HG03469 (cell line): Measurements from ENCODE around the gene MIA2.
"Not testable (repeated sequence)": the region's sequence is repeated elsewhere in the genome, so short reads cannot be mapped to it uniquely, and the experiment has no call there.

Source experiments
- ATAC-seq: cut with Tn5 transposase; IDR thresholded peaks from one replicate; pipeline ENCODE4 v1.9.1; 2021; ENCODE audit warnings: mild to moderate bottlenecking, moderate library complexity, moderate number of reproducible peaks; ENCODE audit not compliant: unreplicated experiment

The MIA2 gene

GRCh38 chr14:39229601-39230110 lies 4.1 kb upstream of the MIA2 start:
- no peak for ATAC-seq

- ATAC-seq, result no peak
Measured at GRCh38 chr14:39230416-39231035, 3.2 kb upstream of the MIA2 start.

DNA sequence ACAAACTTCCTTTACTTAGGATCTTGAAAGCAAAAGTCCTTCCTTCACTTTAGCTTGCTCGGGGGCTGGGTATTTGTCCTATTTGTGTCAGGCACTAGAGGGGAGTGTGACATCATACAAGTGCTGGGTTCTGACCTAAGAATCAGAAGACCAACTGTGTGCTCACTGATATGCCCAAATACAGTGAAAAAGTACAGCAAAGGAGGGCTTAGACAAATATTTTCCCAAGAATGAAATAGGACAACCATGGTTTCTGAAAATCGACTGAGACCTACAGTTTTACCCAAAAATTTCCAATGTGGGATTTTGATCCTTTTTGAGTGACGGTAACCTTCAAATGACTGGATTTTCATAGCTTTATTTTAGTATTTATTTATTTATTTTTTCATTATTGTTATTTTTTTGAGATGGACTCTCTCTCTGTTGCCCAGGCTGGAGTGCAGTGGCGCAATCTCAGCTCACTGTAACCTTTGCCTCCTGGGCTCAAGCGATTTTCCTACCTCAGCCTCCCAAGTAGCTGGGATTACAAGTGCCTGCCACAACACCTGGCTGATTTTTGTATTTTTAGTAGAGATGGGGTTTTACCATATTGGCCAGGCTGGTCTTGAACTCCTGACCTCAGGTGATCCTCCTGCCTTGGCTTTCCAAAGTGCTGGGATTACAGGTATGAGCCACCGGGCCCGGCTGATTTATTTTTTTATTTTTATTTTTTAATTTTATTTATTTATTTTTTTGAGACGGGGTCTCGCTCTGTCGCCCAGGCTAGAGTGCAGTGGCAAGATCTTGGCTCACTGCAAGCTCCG lies 1.8 kb upstream of the MIA2 start:
- ATAC-seq, result peak; percentile 47

GRCh38 chr14:39232554-39233415 lies 930 bp upstream of the MIA2 start:
- ATAC-seq, result no peak

GRCh38 chr14:39234986-39235385 lies 1.3 kb downstream of the MIA2 start:
- ATAC-seq, result not testable (repeated sequence)

GRCh38 chr14:39235466-39235865 lies 1.8 kb downstream of the MIA2 start:
- ATAC-seq, result not testable (repeated sequence)

- ATAC-seq, result no peak
Measured at GRCh38 chr14:39240769-39241168, 7.1 kb downstream of the MIA2 start.

GRCh38 chr14:39241637-39242036 lies 7.9 kb downstream of the MIA2 start:
- no peak for ATAC-seq

- ATAC-seq, result no peak
Measured at GRCh38 chr14:39243831-39244230, 10.1 kb downstream of the MIA2 start.

DNA sequence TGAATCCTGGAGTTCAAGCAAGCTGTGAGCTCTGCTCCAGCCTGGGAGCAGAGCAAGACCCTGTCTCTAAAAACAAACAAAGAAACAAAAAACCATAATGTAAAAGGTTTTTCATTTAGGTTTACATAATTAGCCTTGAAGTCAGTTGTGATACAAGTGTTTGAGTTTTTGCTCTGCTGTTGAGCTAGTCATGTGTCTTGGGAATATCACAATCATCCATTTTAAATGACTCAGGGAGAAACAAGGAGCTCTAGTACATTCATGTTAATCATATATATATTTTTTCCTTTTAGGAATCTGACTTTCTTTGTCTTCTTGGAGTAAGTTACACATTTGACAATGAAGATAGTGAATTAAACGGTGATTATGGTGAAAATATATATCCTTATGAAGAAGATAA lies 12.9 kb downstream of the MIA2 start:
- ATAC-seq, result no peak

DNA sequence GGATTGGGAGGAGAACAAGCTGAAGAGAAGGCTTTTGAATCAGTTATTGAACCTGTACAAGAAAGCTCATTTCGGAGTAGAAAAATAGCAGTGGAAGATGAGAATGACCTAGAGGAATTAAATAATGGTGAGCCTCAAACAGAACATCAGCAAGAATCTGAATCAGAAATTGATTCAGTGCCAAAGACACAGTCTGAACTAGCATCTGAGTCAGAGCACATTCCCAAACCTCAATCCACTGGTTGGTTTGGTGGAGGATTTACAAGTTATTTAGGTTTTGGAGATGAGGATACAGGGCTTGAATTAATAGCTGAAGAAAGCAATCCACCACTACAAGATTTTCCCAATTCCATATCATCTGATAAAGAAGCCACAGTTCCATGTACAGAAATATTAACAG lies 13.5 kb downstream of the MIA2 start:
- ATAC-seq, result no peak

DNA sequence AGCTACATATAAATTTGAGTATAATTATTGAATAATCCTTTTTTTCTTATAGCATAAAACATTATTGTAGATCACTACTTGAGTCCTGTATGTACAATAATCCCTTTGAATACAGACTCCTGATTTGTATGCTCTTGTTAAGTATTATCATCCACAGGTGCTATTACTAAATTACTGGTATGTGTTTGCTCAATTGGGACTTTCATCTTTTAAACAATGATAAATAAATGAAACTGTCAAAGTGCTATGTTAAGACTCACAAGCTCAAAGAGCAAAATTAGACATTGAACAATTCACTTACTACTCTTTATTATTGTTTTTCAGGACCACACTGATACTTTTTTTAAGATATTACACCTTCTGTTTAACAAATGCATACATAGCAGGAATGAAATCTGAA lies 17.8 kb downstream of the MIA2 start:
- no peak for ATAC-seq

GRCh38 chr14:39257388-39257787 lies 23.7 kb downstream of the MIA2 start:
- not testable (repeated sequence) for ATAC-seq

DNA sequence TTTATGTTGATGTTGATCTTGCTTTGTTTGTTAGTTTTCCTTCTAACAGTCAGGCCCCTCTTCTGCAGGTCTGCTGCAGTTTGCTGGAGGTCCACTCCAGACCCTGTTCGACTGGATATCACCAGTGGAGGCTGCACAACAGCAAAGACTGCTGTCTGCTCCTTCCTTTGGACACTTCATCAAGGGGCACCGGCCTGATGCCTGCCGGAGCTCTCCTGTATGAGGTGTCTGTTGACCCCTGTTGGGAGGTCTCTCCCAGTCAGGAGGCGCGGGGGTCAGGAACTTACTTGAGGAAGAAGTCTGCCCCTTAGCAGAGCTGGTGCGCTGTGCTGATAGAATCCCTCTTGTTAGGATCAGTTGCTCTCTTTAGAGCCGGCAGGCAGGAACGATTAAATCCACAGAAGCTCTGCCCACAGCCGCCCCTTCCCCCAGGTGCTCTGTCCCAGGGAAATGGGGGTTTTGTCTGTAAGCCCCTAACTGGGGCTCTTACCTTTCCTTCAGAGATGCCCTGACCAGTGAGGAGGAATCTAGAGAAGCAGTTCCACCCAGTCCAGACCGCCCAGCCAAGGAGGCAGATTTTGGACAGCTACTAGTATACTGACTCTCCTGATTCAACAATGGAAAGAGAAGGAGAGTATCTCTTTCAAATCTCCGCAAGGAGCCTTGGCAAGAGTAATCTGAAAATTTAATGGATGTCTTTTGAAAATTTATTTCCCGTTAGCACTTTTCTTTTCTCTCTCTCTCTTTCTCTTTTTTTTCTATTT lies 25.2 kb downstream of the MIA2 start:
- ATAC-seq, result no peak

DNA sequence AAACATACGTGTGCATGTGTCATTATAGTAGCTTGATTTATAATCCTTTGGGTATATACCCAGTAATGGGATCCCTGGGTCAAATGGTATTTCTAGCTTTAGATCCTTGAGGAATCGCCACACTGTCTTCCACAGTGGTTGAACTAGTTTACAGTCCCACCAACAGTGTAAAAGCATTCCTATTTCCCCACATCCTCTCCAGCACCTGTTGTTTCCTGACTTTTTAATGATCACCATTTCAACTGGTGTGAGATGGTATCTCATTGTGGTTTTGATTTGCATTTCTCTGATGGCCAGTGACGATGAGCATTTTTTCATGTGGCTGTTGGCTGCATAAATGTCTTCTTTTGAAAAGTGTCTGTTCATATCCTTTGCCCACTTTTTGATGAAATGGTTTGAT lies 26.4 kb downstream of the MIA2 start:
- ATAC-seq, result not testable (repeated sequence)

- ATAC-seq, result not testable (repeated sequence)
Measured at GRCh38 chr14:39262214-39262613, 28.5 kb downstream of the MIA2 start.

GRCh38 chr14:39264057-39264456 lies 30.3 kb downstream of the MIA2 start:
- ATAC-seq, result no peak

DNA sequence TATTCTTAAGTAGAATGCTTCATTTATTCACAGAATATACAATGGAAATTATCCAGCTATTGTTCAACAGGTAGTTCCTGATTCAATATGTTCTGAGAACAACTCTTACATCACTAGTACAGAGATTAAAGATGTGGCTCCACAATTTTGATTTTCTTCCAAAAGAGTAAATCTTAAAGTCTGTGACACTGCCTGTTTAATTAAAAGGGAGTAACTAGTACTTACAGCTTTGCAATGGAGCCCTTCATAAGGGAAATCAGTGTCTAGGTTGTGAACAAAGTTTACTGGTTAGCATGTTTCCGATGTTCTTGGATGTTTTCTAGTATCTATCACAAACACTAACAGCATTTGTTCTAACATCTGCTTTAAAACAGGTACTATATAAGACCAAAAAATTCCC lies 30.8 kb downstream of the MIA2 start:
- ATAC-seq, result no peak

DNA sequence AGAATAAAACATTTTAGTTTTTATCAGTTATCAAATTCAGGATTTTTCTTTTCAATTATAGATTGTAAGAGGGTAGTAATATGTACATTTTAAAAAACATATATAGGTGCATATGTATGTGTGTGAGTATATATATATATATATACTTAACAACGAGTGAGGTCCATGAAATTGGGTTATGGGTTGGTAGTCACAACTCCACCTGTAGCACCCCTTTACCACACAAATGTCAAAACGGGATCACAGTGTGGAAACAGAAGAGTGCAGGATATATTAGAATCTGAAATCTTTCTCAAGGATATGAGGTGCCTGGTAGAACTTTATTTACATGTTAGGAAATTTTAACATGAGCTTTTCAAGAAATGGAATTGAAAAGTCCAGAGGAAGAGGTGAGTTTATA lies 31.3 kb downstream of the MIA2 start:
- no peak for ATAC-seq

- ATAC-seq, result no peak
Measured at GRCh38 chr14:39265806-39266524, 32.2 kb downstream of the MIA2 start.
